ENCODE data around the gene SYT9.

Gene SYT9

DNA sequence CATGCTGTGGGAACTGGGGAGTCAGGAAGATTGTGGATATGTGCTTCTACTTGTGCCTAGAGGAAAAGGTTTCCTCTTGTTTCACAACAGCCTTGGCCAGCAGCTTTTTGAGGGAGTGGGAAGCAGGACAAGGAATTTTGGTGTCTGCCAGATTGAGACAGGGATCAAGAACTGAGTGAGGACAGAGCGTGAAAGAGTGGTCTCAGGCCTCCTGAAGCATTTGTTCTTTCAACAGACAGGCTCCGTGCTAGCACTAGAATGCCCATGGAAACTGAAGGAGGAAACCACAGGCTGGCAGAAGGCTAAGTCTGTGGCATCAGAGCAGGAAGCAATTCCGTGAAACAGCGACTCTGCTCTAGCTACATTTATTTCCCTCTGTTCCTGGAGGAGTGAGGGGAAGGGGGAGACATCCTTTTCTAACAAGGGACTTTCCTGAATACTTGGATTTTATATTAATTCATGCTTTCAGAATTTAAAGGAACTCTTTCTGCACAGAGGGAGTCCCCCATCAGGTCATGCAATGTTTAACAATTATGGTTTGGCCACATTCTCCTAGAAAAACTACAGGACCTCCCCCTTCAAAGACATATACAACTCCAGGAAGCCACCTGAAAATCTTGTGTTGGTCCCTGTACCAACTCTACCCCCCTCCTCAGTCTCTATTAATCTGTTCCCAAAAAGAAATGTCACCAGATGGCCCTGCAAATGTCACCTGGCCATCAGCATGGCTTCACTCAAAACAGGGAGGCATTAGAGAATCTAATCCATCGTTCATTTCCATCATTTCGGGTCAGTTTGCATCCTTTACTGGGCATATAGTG is 96.1 kb downstream of the SYT9 start:
- no peak for DNase-seq (ENCODE audit: low spot score)

DNA sequence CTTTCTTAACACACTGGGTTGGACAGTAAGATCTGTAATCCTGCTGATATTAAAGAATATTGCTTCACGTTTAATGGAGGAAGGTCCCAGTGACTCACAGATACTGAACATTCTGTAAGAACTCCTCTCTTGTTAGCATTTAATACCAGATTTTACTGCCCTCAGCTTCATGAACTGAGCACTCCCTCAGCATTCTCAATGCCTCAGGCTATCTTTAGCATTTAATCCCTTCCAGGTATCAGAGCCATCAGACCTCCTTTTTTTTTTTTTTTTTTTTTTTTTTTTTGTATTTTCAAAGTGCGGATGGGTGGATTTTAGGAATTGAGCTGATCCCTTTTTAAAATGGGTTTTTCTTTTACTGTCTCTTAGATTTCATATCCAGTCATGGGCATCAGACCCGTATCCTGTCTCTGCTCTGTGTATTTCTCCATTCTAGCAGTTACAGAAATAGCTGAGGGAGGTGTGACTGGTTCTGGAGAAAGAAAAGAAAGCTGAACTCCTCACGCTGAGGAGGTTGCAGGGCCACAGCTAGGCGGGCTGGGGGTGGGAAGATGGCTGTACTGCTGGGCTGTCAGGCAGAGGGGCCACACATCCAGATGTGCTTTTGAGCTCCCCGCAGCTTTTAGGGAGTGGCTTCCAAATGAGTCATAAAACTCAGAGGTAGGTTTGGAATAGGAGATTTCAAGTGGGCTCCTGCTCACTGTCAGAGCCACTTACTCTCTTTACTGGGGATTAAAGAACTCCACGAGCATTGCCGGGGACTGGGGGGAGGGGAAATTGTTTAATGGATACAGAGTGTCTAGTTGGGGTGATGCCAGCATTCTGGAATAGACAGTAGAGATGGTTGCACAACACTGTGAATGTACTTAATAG is 97.0 kb downstream of the SYT9 start:
- DNase-seq (ENCODE audit: low spot score), result no peak

DNA sequence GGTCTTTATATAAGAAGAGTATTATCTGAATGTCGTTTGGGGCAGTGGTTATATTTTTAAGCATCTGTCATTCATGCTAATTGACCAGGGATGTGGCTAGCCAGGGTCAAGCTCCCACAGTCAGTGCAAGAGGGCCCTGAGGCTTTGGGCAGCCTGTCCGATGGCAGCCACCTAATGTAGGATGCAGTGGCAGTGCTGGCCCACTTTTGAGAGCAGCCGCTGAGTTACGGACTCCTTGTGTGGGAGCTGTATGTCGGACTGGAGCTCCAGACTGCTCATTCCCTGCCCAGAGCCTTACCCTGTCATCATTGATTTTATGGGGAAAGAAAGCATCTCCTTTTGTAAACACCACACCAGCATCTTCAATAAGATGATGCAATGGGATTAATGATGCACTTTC is 99.5 kb downstream of the SYT9 start:
- no peak for DNase-seq (ENCODE audit: low spot score)

DNA sequence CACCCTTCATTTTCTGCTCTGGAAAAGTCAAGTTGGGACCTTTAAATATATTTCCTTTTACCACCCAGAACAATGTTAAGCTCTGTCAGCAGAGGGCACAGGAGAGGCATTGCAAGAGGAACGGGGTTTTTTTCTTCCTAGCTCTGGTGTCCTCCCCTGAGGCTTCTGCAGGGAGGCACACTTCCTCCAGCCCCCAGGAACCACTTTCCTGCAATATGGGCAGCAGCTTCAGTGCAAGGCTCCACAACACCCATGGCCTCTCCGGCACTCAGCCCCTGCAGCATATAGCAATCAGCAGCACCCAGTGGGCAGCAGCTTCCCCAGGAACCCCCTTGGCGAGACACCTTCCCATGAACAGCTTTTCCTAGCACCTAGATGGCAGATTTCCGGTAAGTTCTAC is 101.4 kb downstream of the SYT9 start:
- DNase-seq (ENCODE audit: low spot score), result no peak

DNA sequence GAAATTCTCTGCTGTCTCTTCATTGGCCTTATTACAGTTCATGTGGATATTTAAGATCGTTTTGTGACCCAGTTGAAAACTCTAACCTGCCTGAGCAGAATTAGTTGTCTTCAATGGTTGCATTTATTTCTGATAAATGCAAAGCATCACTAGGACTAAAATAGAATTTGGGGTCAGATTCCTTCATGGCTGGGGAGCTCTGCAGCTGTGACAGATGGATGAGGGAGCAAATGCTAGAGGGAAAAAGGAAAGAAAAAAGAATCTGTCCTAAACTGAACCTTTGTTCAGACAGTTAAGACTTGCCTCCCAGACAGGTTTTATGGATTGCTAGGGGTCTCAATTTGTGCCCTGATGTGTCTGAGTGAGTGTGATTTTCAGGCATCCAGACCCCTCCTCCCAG is 113.0 kb downstream of the SYT9 start:
- DNase-seq (ENCODE audit: low spot score), result no peak

DNA sequence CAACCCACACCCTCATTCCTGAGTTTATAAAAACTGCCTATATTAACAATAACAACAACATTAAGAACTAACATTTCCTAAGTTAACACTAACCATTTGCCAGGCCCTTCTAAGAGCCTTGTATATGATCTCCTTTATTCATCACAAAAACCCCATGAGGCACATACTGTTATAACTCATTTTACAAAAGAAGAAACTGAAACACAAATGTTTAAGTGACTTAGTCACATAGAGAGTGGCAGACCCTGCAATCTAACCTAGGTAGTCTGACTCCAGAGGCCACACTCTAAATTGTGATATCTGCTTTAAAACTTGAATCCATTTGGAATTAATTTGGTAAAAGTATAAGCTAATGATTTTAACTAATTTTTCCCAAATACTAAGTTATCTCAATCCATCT is 116.1 kb downstream of the SYT9 start:
- no peak for DNase-seq (ENCODE audit: low spot score)

DNA sequence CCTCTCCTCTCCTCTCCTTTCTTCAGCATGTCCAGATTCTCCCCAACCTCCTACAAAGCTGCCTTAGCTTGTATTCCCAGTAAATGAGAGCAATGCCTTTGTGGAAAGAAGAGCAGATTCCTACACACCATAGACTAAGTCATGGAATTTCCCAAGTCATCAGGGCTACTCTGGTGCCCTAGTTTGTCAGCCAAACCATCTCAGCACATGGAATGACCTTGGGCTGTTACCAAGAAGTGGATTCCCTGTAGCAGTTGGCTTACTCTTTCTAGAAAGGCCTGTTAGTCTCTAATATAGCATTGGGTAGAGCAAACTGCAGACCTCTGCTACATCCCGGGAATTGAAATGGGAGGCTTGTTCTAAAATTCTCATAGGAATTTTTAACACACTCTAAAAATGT is 124.7 kb downstream of the SYT9 start:
- DNase-seq (ENCODE audit: low spot score), result no peak

DNA sequence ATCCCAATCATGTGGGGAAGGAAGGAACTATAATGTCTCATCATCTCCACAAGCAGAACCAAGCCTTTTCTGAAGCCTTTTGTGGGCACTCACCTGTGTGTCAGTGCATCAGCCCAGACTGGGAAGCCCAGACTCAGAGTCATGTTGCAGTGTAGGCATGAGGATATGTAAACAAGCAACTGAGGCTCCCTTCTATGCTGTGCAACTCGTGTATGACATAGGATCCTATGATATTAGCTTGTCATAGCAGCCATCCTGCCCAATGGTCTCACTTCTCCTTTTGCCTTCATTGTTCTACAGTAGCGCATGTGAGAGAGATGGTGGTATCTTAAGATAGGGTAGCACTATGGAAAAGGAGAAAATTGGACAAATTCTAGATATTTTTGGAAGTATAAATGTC is 130.2 kb downstream of the SYT9 start:
- no peak for DNase-seq (ENCODE audit: low spot score)

DNA sequence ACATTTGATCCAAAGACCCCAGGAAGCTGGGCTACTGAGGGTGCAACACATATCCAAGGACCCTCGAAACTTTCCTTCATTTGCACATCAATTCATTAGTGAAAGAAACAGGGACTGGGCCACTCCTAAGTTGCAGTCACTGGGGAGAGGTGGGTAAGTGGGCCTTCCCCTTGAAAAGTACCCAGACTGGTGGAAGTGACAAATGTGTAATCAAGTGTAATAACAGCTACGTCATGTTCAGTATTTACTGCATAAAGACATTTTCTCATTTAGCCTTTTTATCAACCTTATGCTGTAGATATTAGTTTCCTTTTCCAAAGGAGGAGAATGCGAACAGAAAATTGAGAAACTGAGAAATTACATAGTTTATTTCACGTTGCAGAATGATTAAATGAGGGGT is 131.7 kb downstream of the SYT9 start:
- DNase-seq (ENCODE audit: low spot score), result no peak

DNA sequence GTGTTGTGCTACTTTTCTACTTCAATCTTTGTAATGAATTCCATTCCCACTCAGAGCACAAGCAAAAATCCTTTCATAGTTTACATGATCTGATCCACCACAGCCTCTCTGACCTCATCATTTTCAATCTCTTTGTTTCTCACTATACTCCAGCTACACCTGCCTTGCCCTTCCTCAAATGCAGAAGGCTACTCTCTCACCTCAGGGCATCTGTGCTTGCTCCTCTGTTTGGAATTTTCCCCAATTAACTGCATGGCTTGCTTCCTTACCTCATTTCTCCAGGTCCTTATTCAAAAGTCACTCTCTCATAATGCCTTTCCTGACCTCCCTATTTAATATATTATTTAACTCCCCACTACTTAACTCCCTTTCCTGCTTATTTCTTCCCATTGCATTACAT is 133.0 kb downstream of the SYT9 start:
- DNase-seq (ENCODE audit: low spot score), result no peak

DNA sequence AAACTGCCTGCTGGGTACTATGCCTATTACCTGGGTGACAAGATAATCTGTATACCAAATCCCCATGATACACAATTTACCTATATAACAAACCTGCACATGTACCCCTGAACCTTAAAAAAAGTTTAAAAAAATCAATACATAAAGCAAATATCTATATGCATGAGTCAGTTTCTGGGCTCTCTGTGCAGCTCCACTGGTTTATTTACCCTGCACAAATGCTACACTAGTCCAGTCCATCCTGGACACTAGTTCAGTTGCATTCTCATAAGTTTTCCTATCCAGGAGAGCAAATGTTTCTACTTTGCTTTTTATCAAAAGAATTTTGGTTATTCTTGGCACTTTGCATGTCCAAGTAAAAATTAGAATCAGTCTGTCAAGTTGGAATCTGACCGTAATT is 133.8 kb downstream of the SYT9 start:
- no peak for DNase-seq (ENCODE audit: low spot score)

DNA sequence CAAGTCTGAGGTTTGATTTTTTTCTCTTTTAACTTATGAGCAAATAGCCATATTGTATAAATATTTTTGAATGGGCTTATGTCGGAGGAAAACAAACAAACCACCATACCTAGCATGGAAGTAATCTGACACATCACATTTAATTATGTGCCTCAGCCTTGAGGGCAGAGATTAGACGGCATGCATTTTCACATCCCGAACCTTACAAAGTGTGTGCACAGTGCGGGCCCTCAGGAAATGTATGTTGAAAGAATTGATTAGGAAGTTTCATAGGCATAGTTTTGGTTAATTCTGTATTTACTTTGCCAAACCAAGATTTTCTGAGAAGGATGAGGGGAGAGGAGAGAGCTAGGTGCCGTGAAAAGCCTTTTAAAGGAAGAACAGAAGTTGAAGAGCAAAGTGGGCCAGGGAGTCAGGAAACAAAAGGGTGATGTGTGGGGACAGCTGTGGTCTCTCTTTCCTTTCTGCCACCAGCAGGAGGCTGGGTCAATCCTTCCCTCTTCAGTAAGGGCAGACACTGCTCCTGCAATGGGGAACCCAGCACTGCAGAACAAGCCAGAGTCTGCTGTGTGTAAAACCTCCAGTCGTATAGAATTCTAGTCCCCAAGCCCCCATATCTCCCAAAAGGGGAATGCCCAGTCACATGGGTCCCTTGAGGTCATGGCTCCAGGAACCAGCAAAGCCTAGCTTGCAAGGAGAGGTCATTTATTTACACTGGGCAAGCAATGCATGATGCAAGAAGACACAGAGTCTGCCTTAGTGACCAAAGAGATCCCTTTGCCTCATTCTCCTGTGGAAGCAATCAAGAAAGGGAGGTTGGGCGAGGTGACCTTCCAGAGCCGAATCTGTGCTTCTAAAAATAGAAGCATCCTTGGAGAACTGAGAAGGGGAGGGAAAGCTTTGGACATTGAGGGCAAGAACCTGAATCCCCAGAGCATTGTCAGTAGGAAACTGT is 162.5 kb downstream of the SYT9 start:
- no peak for DNase-seq (ENCODE audit: low spot score)

DNA sequence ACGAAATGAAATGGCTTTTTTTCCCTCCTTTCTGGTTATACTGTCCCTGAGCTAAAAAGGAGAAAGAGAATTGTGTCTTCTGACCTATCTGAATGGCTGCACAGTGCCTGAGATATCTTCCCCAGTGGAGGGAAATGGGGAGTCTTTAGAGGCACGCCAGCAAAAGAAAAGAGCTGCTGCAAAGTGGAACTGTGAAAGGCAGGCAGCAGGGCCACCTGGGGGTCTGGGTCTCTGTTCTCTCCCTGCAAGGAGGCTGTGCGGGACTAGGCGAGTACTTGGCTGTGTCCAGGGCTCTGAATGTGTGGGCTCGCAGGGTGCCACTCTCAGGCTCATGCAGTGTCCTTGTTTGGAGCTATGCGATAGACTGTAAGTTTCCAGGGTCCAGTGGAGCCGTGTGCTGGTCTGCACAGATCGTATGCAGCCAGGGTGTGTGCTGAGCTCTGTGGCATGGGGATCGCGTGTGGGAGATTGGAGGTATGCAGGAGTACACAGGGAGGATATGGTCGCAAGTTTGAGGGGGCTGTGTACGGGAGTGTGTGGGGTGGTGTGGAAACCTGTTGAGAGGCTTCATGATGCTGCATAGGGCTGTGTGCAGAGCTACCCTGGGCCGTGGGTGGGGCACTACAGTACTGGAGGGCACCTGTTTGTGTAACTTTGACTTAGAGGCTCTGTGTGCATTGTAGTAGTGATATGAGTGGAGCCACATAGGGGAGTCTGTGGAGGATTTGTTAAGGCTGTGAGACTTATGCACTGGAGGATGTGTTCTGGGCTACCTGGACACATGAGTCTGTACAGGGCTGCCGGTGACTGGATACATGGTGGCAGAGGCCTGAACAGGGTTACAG is 163.5 kb downstream of the SYT9 start:
- no peak for DNase-seq (ENCODE audit: low spot score)

DNA sequence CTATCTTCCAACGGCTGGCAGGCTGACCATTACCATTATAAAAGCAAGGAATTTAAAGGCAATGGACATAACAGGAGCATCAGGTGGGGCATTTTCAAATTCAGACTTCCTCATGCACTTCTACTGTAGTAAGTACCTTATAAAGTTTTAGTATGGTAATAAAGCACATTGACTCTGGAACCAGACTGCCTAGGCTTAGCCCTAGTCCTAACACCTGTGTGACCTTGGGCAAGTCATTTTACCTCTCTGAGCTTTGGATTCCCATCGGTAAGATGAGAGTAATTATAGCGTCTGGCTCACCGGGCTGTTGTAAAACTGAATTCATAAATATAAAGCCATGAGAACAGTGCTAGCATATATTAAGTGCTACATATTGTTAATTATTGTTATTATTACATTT is 164.4 kb downstream of the SYT9 start:
- no peak for DNase-seq (ENCODE audit: low spot score)

DNA sequence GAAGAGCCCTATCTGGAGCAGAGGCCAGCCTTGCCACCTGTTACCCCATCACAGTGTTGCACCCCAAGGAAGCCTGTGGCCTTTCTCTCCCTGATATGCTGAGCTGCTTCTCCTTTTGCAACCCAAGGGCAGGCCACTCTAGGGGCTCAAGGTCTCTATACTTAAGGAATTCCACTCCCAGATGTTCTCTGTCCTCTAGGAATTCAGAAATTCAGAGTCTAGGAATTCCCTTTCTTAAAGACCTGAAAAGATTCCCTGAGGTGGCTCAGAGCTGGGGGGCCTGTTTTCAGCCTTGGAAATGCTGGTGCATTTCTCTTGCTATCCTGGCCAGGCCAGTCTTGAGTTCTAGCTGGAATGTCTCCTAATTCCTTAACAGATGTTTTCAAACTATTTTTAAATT is 165.6 kb downstream of the SYT9 start:
- DNase-seq (ENCODE audit: low spot score), result no peak

DNA sequence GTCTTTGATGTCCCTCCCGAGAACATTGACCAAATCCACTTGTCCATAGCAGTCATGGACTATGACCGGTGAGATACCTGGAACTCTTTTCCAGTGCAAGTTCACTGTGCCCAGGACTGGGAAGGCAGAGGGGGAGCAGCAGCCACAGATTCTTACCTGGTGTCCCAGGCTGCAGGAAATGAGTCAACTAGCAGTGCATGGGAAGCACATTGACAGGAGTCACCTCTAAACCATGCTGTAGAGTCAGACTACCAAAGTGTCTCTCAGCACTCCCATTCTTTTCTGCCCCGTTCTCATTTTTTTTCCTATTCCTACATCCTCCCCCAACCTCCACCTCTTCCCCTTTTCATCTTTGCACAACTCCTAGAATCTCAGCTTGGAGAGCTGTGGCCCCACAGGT is 166.4 kb downstream of the SYT9 start:
- DNase-seq (ENCODE audit: low spot score), result no peak

DNA sequence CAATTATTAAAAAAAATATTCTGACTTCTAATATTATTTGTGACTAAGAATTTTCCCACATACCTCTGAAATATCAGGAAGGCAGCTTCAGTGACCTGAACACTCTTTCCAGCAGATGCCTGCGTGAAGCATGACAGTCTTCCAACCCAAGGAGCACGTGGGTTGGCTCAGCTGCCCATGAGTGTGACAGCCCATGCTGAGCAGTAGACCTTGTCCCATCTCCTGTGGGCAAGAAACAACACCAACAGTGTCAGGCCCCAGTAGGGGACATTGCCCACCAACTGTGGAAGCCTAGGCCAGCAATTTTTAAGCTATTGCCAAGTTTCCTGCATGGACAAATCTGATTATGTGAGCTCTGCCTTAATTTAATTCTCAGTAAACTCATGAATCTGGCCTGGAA is 167.2 kb downstream of the SYT9 start:
- DNase-seq (ENCODE audit: low spot score), result no peak

DNA sequence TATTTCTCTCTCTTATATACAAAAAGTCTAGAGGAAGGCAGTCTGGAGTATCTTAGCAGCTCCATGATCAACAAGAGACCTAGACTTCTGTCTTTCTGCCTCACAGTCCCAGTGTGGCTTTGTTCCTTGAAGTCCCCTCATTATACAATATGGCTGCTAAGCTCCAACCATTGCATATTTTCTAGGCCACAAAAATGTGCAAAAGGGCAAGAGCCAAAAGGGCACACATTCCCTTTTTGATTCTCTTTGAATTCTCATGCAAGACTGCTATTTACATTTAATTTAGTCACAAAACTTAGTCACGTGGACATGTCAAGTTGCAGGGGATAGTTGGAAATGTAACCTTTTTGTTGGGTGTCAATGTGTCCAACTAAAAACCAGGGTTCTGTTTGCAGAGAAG is 169.4 kb downstream of the SYT9 start:
- DNase-seq (ENCODE audit: low spot score), result no peak

DNA sequence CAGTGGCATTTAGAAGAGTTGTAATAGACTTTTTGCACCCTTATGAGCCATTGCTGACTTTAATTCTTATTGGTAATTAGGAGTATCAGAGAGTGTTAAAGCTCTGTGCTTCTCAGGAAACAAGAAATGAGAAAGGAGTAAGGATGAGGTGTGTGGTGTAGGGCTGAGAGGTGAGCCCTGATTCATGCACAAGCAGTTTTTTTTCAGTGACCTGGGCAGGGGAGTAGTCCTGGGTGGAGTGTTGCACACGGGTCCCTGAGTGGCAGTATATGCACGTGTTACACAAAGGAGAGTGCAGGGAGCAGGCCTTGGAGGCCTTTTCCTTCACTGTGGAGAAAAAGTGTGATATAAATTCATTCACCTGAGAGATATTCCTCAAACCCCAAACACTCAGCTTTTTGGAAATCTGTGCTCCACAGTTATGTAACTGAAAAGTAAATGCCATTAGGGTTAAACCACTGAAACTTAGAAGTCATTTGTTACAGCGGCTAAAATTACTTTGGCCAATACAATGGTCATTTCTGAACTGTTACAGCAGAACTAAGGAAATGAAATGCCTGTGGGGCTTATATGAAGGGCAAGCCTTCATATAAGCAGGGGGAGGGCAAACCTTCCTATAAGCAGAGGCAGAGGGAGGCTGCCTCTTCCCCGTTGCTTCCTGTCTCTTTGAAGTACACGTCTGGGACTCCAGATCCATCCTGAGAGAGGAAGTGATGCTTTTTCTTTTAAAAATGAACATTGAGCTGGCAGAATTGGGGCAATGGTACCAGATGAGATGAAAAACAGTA is 171.0 kb downstream of the SYT9 start:
- DNase-seq (ENCODE audit: low spot score), result no peak

DNA sequence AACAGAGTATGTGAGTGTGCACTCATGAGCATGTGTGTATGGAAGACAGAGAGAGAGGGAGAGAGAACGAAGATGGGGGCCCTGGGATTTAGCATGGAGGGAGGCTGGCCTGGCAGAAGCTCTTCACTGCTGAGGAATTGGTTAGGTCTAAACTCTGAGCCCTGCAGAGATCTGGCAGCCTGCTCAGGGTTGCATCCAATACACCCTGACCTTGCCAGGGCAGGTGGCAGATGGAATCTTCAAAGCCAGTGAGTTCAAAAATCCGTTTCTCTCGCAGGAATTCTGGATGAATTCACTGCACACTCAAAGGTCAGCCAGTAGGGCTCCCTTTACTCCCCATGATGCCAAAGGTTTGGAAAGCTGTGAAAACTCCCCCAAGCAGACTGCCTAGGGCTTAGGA is 172.2 kb downstream of the SYT9 start:
- DNase-seq (ENCODE audit: low spot score), result no peak

DNA sequence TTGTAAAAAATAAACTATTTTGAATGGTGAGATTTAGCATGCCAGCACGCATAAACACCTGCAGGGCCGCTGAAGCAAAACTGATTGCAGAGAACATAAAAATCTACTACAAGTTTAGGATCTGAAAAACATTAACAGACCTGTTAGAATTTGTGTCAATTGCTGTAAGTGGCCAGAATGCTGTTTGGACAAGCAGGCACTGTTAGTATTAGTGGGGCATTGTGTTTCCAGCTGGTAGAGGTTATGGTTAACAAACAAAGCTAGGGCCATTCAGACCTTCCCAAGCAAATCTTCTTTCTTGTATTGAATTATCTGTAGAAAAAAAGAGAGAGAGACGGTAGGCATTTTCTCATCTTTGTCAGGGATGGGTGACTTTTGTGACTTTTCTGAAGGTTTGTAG is 176.0 kb downstream of the SYT9 start:
- no peak for DNase-seq (ENCODE audit: low spot score)

All from hematopoietic multipotent progenitor cell treated with erythropoietin and hydrocortisone succinate and interleukin-3 and kit ligand, for 17 days (in vitro differentiated cells).